GM21515 (cell line): ENCODE measurements around the gene GRIK4.
"Not testable (repeated sequence)": the region's sequence is repeated elsewhere in the genome, so short reads cannot be mapped to it uniquely, and the experiment has no call there.

Experiments
- ATAC-seq: cut with Tn5 transposase; IDR thresholded peaks from one replicate; pipeline ENCODE4 v1.9.1; 2021; ENCODE audit not compliant: unreplicated experiment

GRIK4 gene

GRCh38 chr11:120735035-120735434 lies 223.5 kb downstream of the GRIK4 start:
- no peak for ATAC-seq

GRCh38 chr11:120738516-120739046 lies 227.0 kb downstream of the GRIK4 start:
- no peak for ATAC-seq

GRCh38 chr11:120739780-120740179 lies 228.2 kb downstream of the GRIK4 start:
- no peak for ATAC-seq

GRCh38 chr11:120740380-120740779 lies 228.8 kb downstream of the GRIK4 start:
- no peak for ATAC-seq

GRCh38 chr11:120744016-120744994 lies 232.8 kb downstream of the GRIK4 start:
- ATAC-seq = no peak

- no peak for ATAC-seq
Measured at GRCh38 chr11:120746376-120746775, 234.8 kb downstream of the GRIK4 start.

GRCh38 chr11:120746836-120747609 lies 235.5 kb downstream of the GRIK4 start:
- no peak for ATAC-seq

GRCh38 chr11:120747850-120748814 lies 236.6 kb downstream of the GRIK4 start:
- no peak for ATAC-seq

GRCh38 chr11:120749395-120749794 lies 237.8 kb downstream of the GRIK4 start:
- ATAC-seq = no peak

GRCh38 chr11:120750647-120751549 lies 239.3 kb downstream of the GRIK4 start:
- ATAC-seq = no peak

- ATAC-seq = no peak
Measured at GRCh38 chr11:120751550-120751949, 240.0 kb downstream of the GRIK4 start.

GRCh38 chr11:120752668-120753067 lies 241.1 kb downstream of the GRIK4 start:
- no peak for ATAC-seq

GRCh38 chr11:120756931-120757330 lies 245.4 kb downstream of the GRIK4 start:
- no peak for ATAC-seq

GRCh38 chr11:120759046-120759445 lies 247.5 kb downstream of the GRIK4 start:
- no peak for ATAC-seq

GRCh38 chr11:120765710-120766109 lies 254.2 kb downstream of the GRIK4 start:
- ATAC-seq = not testable (repeated sequence)

- ATAC-seq = no peak
Measured at GRCh38 chr11:120766318-120766717, 254.8 kb downstream of the GRIK4 start.

- no peak for ATAC-seq
Measured at GRCh38 chr11:120768949-120769348, 257.4 kb downstream of the GRIK4 start.

- no peak for ATAC-seq
Measured at GRCh38 chr11:120769906-120770305, 258.4 kb downstream of the GRIK4 start.

- no peak for ATAC-seq
Measured at GRCh38 chr11:120771551-120772060, 260.1 kb downstream of the GRIK4 start.
